ENCODE measurements around the gene TRIM66. TPM values are rescaled to one million over a fixed set of nuclear protein-coding genes. Genes with fewer than 3 reads are reported as not detected.
A peak's percentile ranks its signal among the peaks of the same experiment; 100 is the strongest.

TRIM66 gene
- polyA plus RNA-seq, 2 of the 4 experiments (the other 2 are of a cell fraction), result 2.5 to 9.8 TPM

DNA sequence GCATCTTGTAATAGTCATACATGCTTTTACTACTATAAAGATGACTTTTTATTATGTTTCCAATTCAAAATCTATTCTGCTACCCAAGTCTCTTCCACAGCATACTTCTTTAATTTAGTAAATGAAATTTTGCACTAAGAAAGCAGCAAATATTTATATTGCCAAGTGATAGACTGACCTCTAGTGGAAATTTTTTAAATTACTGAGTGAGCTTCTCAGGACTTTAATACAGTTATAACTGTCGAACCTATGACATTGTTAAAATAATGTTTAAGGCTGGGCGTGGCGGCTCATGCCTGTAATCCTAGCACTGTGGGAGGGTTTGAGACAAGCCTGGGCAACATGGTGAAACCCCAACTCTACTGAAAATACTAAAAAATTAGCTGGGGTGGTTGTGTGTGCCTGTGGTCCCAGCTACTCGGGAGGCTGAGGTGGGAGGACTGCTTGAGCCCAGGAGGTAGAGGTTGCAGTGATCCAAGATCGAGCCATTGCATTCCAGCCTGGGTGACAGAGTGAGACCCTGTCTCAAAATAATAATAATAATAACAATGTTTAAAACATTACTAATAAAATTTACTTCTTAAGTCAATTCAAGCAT is 115.8 kb downstream of the TRIM66 start:
- Histone ChIP-seq H3K4me2 (peak overlapping the region; percentile 38; the same call in 1 of the 3 replicates), H3K4me3 (no peak overlapping the region), H3K4me1 (peaks cover 8% of the 10 kb centered on the region; the same call in 2 of the 3 replicates), H3K9me3 (peaks cover 2% of the 10 kb centered on the region; the same call in 1 of the 3 replicates), H3K27ac (no peak overlapping the region)
- POLR2A ChIA-PET, result no interaction called here
- CTCF ChIA-PET, result interaction anchor here (0.7 to 9.5 kb wide), 39 partner anchors 9 to 560 kb away, joined by 3 to 95 read pairs (median 4); partner anchors contain the start of genes LMO1 and STK33
- ATAC-seq, result peak; percentile 85 to 87
- TF ChIP-seq, protein P1, sequence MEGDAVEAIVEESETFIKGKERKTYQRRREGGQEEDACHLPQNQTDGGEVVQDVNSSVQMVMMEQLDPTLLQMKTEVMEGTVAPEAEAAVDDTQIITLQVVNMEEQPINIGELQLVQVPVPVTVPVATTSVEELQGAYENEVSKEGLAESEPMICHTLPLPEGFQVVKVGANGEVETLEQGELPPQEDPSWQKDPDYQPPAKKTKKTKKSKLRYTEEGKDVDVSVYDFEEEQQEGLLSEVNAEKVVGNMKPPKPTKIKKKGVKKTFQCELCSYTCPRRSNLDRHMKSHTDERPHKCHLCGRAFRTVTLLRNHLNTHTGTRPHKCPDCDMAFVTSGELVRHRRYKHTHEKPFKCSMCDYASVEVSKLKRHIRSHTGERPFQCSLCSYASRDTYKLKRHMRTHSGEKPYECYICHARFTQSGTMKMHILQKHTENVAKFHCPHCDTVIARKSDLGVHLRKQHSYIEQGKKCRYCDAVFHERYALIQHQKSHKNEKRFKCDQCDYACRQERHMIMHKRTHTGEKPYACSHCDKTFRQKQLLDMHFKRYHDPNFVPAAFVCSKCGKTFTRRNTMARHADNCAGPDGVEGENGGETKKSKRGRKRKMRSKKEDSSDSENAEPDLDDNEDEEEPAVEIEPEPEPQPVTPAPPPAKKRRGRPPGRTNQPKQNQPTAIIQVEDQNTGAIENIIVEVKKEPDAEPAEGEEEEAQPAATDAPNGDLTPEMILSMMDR (IDR thresholded peaks at IDR 0.05), result peak; percentile 84
- peak; percentile 82 for TF ChIP-seq SMC3 (IDR thresholded peaks at IDR 0.05)
- no peak for TF ChIP-seq MAZ (IDR thresholded peaks at IDR 0.05; ENCODE audit: borderline replicate concordance, low read depth, low read length)
- TF ChIP-seq RAD21 (conservative IDR thresholded peaks at IDR 0.05 in 1 of 2, IDR thresholded peaks at IDR 0.05 in 1 of 2), result peak; percentile 88 to 93
- DNase-seq (ENCODE audit: low read depth in 1 of 2, low spot score in 1 of 2), result peak in 1 of 2 experiments; percentile 44
- 17% methylated on average over 5 of the region's 5 CpGs for WGBS (ENCODE audit: missing lambda C conversion rate)
- no peak for FAIRE-seq

DNA sequence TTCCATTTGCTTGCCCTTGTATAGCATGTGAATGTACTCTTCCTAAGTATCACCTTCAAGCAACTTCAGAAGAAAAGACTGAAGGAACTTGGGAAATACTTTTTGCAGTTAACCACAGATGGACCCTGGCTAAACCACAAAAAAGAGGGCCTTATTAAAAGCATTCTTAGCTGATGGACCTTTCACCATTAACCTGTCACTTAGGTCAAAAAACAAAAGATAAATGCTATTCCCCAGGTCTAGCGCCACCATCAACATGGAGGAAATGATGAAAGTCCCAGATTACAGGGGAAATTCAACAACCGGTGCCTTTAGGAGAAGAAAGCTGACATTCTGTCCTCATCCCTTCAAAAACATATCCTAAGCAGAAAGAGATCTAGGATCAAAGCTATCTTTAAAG is 117.9 kb downstream of the TRIM66 start:
- Histone ChIP-seq H3K27ac (no peak overlapping the region), H3K4me3 (no peak overlapping the region), H3K9me3 (peaks cover 9% of the 10 kb centered on the region; the same call in 1 of the 3 replicates), H3K4me1 (peaks cover 8% of the 10 kb centered on the region; the same call in 2 of the 3 replicates), H3K4me2 (no peak overlapping the region)
- DNase-seq (ENCODE audit: low read depth in 1 of 2, low spot score in 1 of 2) (no peak), ATAC-seq (no peak), FAIRE-seq (no peak)
- no peak for TF ChIP-seq CBX8 (IDR thresholded peaks at IDR 0.05)
- TF ChIP-seq HOXB13 (CRISPR knock-in tag; IDR thresholded peaks at IDR 0.05; ENCODE audit: low read depth), result no peak
- WGBS (ENCODE audit: missing lambda C conversion rate), result 61% methylated on average over 2 of the region's 2 CpGs
- ChIA-PET CTCF (interaction anchor here (0.9 to 9.5 kb wide), 4 partner anchors 11 to 369 kb away, joined by 3 to 95 read pairs (median 4); no protein-coding TSS in a partner anchor), POLR2A (no interaction called here)

Small RNA genes within 50 kb of the gene (small RNA-seq; reads per million reads assigned to genes)
- gene SNORA3A, result 0 reads per million in 6 experiments
- gene SNORA3B, result 15.3 to 847 (median 33.8) reads per million in 6 experiments

Other genes starting within 250 kb of the TRIM66 start
- 4.4 and 5.8 TPM in 2 replicates for gene STK33, start 88.4 kb downstream of the TRIM66 start, polyA plus RNA-seq (2011; rRNA removed)
- 4.8 to 5.7 TPM (median 5.2 TPM) in 3 replicates for gene STK33, start 88.4 kb downstream of the TRIM66 start, polyA plus RNA-seq (2017; fragmentation: RNase III; extraction: RNeasy Plus Mini Kit Qiagen cat#74134 plus additional on column Dnase treatment)
- 798 and 804 TPM in 2 replicates for gene RPL27A, start 127 bp upstream of the TRIM66 start, polyA plus RNA-seq (2011; rRNA removed)
- gene RPL27A, start 127 bp upstream of the TRIM66 start, polyA plus RNA-seq (2017; fragmentation: RNase III; extraction: RNeasy Plus Mini Kit Qiagen cat#74134 plus additional on column Dnase treatment), result 3,543 to 3,937 TPM (median 3,631 TPM) in 3 replicates
- 61.3 and 66.7 TPM in 2 replicates for gene AKIP1, start 228.5 kb upstream of the TRIM66 start, polyA plus RNA-seq (2011; rRNA removed)
- 54.2 to 61.5 TPM (median 57.7 TPM) in 3 replicates for gene AKIP1, start 228.5 kb upstream of the TRIM66 start, polyA plus RNA-seq (2017; fragmentation: RNase III; extraction: RNeasy Plus Mini Kit Qiagen cat#74134 plus additional on column Dnase treatment)